Osteocyte (in vitro differentiated cells): ENCODE measurements around the gene GNB5. TPM values are rescaled to one million over a fixed set of nuclear protein-coding genes. Genes with fewer than 3 reads are reported as not detected.

Experiments
- DNase-seq: peaks from one replicate; pipeline ENCODE4 v3.0.0; 2021; ENCODE audit warnings: mixed read lengths; ENCODE audit not compliant: unreplicated experiment; ENCODE audit errors: extremely low spot score
- H3K27ac Mint-ChIP-seq: one replicate; pipeline ENCODE4 v1.8.0; 2021; ENCODE audit warnings: mild to moderate bottlenecking, mixed read lengths; ENCODE audit not compliant: unreplicated experiment
- H3K27me3 Mint-ChIP-seq: one replicate; pipeline ENCODE4 v1.8.0; 2021; ENCODE audit warnings: mixed read lengths; ENCODE audit not compliant: unreplicated experiment
- H3K36me3 Mint-ChIP-seq: one replicate; pipeline ENCODE4 v1.8.0; 2021; ENCODE audit warnings: mixed read lengths; ENCODE audit not compliant: unreplicated experiment
- H3K4me1 Mint-ChIP-seq: one replicate; pipeline ENCODE4 v1.8.0; 2021; ENCODE audit warnings: mixed read lengths; ENCODE audit not compliant: unreplicated experiment
- H3K4me3 Mint-ChIP-seq: one replicate; pipeline ENCODE4 v1.8.0; 2021; ENCODE audit warnings: mild to moderate bottlenecking, moderate library complexity, mixed read lengths; ENCODE audit not compliant: unreplicated experiment
- H3K9me3 Mint-ChIP-seq: one replicate; pipeline ENCODE4 v1.8.0; 2021; ENCODE audit warnings: mixed read lengths; ENCODE audit not compliant: unreplicated experiment
- total RNA-seq: library from RNA; stranded (reverse); gene quantifications from 2 replicates; pipeline ENCODE4 v1.2.1, GENCODE V29; 2021
- TF ChIP-seq, protein P1 (sequence below): fragments of 200-600 bp; sonication (generic); IDR thresholded peaks from 2 replicates; pipeline ENCODE4 v1.5.0; 2021; ENCODE audit warnings: antibody characterized with exemption, mild to moderate bottlenecking, moderate library complexity

The GNB5 gene
- total RNA-seq, 1 donor from 2014 or later, result 34.0 TPM

- TF ChIP-seq, protein P1, sequence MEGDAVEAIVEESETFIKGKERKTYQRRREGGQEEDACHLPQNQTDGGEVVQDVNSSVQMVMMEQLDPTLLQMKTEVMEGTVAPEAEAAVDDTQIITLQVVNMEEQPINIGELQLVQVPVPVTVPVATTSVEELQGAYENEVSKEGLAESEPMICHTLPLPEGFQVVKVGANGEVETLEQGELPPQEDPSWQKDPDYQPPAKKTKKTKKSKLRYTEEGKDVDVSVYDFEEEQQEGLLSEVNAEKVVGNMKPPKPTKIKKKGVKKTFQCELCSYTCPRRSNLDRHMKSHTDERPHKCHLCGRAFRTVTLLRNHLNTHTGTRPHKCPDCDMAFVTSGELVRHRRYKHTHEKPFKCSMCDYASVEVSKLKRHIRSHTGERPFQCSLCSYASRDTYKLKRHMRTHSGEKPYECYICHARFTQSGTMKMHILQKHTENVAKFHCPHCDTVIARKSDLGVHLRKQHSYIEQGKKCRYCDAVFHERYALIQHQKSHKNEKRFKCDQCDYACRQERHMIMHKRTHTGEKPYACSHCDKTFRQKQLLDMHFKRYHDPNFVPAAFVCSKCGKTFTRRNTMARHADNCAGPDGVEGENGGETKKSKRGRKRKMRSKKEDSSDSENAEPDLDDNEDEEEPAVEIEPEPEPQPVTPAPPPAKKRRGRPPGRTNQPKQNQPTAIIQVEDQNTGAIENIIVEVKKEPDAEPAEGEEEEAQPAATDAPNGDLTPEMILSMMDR, result no peak
- Mint-ChIP-seq H3K27ac (no peak overlapping the region), H3K36me3 (peaks cover 6% of the 10 kb centered on the region), H3K4me1 (peaks cover 24% of the 10 kb centered on the region), H3K4me3 (no peak overlapping the region), H3K27me3 (no peaks in the 10 kb centered on the region), H3K9me3 (peaks cover 9% of the 10 kb centered on the region)
- no peak for DNase-seq
These were observed 26.4 kb downstream of the GNB5 start for GRCh38 chr15:52164631-52165265.

GRCh38 chr15:52163321-52164190 is 27.6 kb downstream of the GNB5 start:
- Mint-ChIP-seq H3K9me3 (peaks cover 5% of the 10 kb centered on the region), H3K36me3 (peaks cover 6% of the 10 kb centered on the region), H3K4me1 (peaks cover 24% of the 10 kb centered on the region), H3K4me3 (no peak overlapping the region), H3K27me3 (no peaks in the 10 kb centered on the region), H3K27ac (no peak overlapping the region)
- DNase-seq, result peak; percentile 67
- TF ChIP-seq, protein P1, result no peak

DNA sequence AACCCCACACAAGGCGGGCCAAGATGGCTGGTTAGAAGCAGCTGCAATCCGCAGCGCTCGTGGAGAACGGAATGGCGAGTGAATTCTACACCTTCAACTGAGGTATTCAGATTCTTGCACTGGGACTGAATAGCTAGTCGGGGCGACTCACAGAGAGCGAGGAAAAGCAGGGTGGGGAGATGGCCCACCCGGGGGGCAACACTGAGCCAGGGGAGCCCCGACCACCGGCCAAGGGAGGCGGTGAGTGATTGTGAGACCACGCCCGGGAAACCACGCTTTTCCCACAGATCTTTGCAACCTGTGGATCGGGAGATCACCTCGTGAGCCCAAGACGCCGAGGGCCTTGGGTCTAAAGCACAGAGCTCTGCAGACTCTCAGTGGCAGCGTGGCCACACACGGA is 28.3 kb downstream of the GNB5 start:
- H3K4me1 Mint-ChIP-seq, result peaks cover 24% of the 10 kb centered on the region
- H3K27me3 Mint-ChIP-seq, result no peaks in the 10 kb centered on the region
- TF ChIP-seq, protein P1, result no peak
- no peak for DNase-seq
- H3K36me3 Mint-ChIP-seq, result peaks cover 7% of the 10 kb centered on the region
- peak overlapping the region; percentile 67 for H3K27ac Mint-ChIP-seq
- H3K4me3 Mint-ChIP-seq, result no peak overlapping the region
- peaks cover 5% of the 10 kb centered on the region for H3K9me3 Mint-ChIP-seq

GRCh38 chr15:52162260-52162659 is 28.9 kb downstream of the GNB5 start:
- H3K27ac Mint-ChIP-seq, result peak overlapping the region; percentile 67
- TF ChIP-seq, protein P1, result no peak
- no peaks in the 10 kb centered on the region for H3K27me3 Mint-ChIP-seq
- DNase-seq, result no peak
- H3K4me1 Mint-ChIP-seq, result peaks cover 24% of the 10 kb centered on the region
- H3K36me3 Mint-ChIP-seq, result peaks cover 7% of the 10 kb centered on the region
- peaks cover 5% of the 10 kb centered on the region for H3K9me3 Mint-ChIP-seq
- peak overlapping the region; percentile 29 for H3K4me3 Mint-ChIP-seq

DNA sequence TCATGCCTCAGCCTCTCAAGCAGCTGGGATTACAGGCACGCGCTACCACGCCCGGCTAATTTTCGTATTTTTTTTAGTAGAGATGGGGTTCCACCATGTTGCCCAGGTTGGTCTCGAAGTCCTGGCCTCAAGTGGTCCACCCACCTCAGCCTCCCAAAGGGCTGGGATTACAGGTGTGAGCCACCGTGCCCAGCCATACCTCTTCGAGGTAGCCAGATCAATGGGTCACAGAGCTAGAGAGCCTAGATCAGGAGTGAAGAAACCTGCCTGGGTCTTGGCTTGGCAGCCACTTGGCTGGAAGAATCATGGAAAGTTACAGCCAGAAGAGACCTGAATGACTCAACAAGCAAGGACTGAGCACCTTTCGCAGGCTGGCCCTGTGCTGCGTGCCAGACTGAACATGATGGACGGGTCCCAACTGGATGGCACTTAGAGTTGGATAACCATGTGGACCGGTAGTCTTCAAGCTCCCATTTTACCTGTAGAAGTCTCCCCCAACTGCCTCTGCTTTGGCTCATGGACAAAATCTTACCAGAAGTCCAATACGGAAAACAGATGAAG is 29.7 kb downstream of the GNB5 start:
- Mint-ChIP-seq H3K36me3 (peaks cover 7% of the 10 kb centered on the region), H3K27me3 (no peaks in the 10 kb centered on the region), H3K4me1 (peaks cover 22% of the 10 kb centered on the region), H3K4me3 (peak overlapping the region; percentile 18), H3K9me3 (peaks cover 5% of the 10 kb centered on the region), H3K27ac (peak overlapping the region; percentile 47)
- DNase-seq, result no peak
- TF ChIP-seq, protein P1, result no peak
